Parathyroid adenoma (tissue), 2 donors: ENCODE measurements around the gene SH2D3A.
"Not testable (repeated sequence)": the region's sequence is repeated elsewhere in the genome, so short reads cannot be mapped to it uniquely, and the experiment has no call there.

ENCODE experiments used
- H2AFZ ChIP-seq: fragments of 300-600 bp; sonication (generic); one replicate; pipeline ENCODE4 v1.7.0; 2017; ENCODE audit warnings: antibody characterized with exemption, mild to moderate bottlenecking
- H3K27ac ChIP-seq: fragments of 300-600 bp; sonication (generic); one replicate; pipeline ENCODE4 v1.7.0; 2017
- H3K27me3 ChIP-seq: fragments of 300-600 bp; sonication (generic); one replicate; pipeline ENCODE4 v1.7.0; 2017; ENCODE audit warnings: low read length; ENCODE audit not compliant: control insufficient read depth, insufficient read depth
- H3K36me3 ChIP-seq: fragments of 300-600 bp; sonication (generic); one replicate; pipeline ENCODE4 v1.7.0; 2017; ENCODE audit warnings: low read length; ENCODE audit not compliant: control insufficient read depth, insufficient read depth
- H3K4me1 ChIP-seq: fragments of 300-600 bp; sonication (generic); one replicate; pipeline ENCODE4 v1.7.0; 2017; ENCODE audit warnings: control low read depth
- H3K4me2 ChIP-seq: fragments of 300-600 bp; sonication (generic); one replicate; pipeline ENCODE4 v1.7.0; 2017; ENCODE audit warnings: low read length
- H3K4me3 ChIP-seq: fragments of 300-600 bp; sonication (generic); one replicate; pipeline ENCODE4 v1.7.0; 2017; ENCODE audit warnings: low read depth, low read length
- H3K79me2 ChIP-seq: fragments of 300-600 bp; sonication (generic); one replicate; pipeline ENCODE4 v1.7.0; 2017; ENCODE audit warnings: control low read depth
- H3K9ac ChIP-seq: fragments of 300-600 bp; sonication (generic); one replicate; pipeline ENCODE4 v1.7.0; 2017; ENCODE audit warnings: mild to moderate bottlenecking
- H3K9me3 ChIP-seq: fragments of 300-600 bp; sonication (generic); one replicate; pipeline ENCODE4 v1.7.0; 2017; ENCODE audit warnings: low read length; ENCODE audit not compliant: control insufficient read depth
- TF ChIP-seq, protein P1 (sequence below): fragments of 300-600 bp; sonication (generic); IDR thresholded peaks from one replicate; pipeline ENCODE4 v1.7.0; 2017; ENCODE audit warnings: antibody characterized with exemption, mild to moderate bottlenecking
- donor health status: primary hyperparathyroidism.

SH2D3A gene

DNA sequence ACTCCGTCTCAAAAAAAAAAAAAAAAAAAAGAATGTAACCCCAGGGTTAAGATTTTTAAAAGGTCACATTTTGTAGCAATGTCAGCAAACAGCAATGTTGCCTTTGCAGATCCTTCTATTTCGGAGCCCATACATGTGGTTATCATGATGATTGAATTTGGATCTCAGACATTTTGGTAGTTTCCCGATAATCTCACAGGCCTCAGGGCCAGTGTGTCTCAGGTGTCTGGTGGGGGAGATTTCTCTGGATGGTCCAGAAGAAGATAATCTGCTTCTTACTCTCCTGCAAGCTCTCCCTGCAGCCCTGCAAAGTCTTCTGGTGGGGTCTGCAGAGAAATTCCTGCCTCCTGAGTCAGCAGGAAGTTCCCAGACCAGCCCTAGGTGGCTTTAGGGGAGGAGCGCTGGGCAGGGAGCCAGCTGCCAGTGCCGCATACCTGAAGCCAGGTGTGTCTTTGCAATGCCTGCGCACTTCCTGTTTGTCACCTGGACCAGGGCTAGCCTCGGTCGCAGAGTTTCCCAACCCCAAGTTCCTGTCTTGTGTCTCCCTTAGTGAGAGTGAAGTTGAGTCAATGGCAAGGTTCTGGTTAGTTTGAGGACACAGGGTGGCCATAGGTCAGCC is 1.4 kb downstream of the SH2D3A start:
- no peaks in the 10 kb centered on the region for H3K9me3 ChIP-seq
- H3K4me2 ChIP-seq = peak overlapping the region; percentile 97
- H2AFZ ChIP-seq = peak overlapping the region; percentile 85
- TF ChIP-seq, protein P1, sequence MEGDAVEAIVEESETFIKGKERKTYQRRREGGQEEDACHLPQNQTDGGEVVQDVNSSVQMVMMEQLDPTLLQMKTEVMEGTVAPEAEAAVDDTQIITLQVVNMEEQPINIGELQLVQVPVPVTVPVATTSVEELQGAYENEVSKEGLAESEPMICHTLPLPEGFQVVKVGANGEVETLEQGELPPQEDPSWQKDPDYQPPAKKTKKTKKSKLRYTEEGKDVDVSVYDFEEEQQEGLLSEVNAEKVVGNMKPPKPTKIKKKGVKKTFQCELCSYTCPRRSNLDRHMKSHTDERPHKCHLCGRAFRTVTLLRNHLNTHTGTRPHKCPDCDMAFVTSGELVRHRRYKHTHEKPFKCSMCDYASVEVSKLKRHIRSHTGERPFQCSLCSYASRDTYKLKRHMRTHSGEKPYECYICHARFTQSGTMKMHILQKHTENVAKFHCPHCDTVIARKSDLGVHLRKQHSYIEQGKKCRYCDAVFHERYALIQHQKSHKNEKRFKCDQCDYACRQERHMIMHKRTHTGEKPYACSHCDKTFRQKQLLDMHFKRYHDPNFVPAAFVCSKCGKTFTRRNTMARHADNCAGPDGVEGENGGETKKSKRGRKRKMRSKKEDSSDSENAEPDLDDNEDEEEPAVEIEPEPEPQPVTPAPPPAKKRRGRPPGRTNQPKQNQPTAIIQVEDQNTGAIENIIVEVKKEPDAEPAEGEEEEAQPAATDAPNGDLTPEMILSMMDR = no peak
- H3K9ac ChIP-seq = no peak overlapping the region
- peaks cover 19% of the 10 kb centered on the region for H3K4me1 ChIP-seq
- H3K4me3 ChIP-seq = peak overlapping the region; percentile 89
- H3K27ac ChIP-seq = peak overlapping the region; percentile 80
- H3K36me3 ChIP-seq = no peaks in the 10 kb centered on the region
- H3K27me3 ChIP-seq = no peaks in the 10 kb centered on the region
- H3K79me2 ChIP-seq = no peaks in the 10 kb centered on the region

DNA sequence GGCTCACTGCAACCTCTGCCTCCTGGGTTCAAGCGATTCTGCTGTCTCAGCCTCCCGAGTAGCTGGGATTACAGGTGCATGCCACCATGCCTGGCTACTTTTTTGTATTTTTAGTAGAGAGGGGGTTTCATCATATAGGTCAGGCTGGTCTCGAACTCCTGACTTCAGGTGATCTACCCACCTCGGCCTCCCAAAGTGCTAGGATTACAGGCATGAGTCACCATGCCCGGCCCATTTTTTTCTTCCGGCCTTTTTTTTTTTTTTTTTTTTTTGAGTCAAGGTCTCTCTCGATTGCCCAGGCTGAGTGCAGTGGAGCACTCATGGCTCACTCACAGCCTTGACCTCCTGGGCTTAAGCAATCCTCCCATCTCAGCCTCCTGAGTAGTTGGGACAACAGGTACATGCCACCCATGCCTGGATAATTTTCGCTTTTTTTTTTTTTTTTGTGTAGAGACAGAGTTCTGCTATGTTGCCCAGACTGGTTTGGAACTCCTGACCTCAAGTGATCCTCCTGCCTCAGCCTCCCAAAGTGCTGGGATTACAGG is 4.9 kb downstream of the SH2D3A start:
- H3K27me3 ChIP-seq, H3K9ac ChIP-seq, H3K27ac ChIP-seq, H3K9me3 ChIP-seq, H2AFZ ChIP-seq, H3K36me3 ChIP-seq, H3K4me2 ChIP-seq, H3K79me2 ChIP-seq, H3K4me3 ChIP-seq: not testable (repeated sequence)
- peaks cover 17% of the 10 kb centered on the region for H3K4me1 ChIP-seq

DNA sequence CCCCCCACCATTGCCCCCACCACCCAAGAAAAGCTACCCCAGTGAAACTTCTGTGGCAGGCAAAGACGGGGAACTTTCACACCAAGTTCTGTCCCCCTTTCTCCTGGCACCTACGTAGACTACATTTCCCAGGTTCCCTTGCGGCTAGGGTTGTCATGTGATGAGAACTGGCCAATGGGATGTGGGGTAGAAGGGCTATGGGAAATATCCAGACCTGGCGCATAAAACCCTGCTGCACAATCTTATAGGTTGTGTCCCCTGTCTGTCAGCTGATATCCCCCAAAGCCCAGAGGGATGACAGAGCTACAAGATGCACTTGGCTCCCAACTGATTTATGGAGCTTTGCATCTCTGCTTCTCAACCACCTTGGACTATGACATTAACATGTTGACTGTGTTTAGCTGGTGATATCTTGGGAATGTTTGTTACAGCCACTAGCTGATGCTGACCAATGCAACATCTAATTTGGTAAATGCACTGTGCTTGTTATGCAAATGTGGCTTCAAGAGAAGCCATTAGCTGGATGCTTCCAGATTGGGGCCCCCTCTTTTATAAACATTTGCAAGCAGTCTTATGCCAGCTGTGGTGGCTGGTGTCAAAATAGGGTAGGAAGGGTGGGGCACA is 6.1 kb downstream of the SH2D3A start:
- Histone ChIP-seq H3K4me2 (no peak overlapping the region), H3K4me1 (peaks cover 10% of the 10 kb centered on the region), H3K4me3 (no peak overlapping the region), H3K36me3 (no peaks in the 10 kb centered on the region), H2AFZ (no peak overlapping the region), H3K27ac (no peak overlapping the region), H3K9me3 (no peaks in the 10 kb centered on the region), H3K9ac (no peak overlapping the region), H3K79me2 (no peaks in the 10 kb centered on the region), H3K27me3 (no peaks in the 10 kb centered on the region)
- TF ChIP-seq, protein P1 = no peak

DNA sequence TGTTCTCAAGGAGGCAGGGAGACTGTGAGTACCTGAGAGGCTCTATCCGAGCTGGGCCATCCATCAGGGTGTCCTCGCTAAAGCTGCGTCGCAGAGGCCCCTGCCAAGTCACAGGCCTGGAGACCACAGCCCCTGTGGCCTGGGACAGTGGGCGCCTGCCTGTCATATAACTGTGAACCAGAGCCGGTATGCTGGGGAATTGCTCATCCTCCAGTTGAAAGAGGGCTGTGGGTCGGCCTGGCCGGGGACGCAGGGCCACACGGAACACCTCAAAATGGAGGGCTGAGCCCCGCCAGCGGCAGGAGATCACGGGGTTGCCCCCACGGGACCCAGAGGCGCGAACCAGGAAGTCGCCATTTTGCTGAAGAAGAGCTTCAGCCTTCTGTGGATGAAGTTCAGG is 6.6 kb downstream of the SH2D3A start:
- Histone ChIP-seq H3K4me3 (no peak overlapping the region), H3K27me3 (no peaks in the 10 kb centered on the region), H3K4me1 (peaks cover 4% of the 10 kb centered on the region), H3K36me3 (no peaks in the 10 kb centered on the region), H2AFZ (no peak overlapping the region), H3K79me2 (no peaks in the 10 kb centered on the region), H3K9ac (no peak overlapping the region), H3K4me2 (no peak overlapping the region), H3K27ac (no peak overlapping the region), H3K9me3 (no peaks in the 10 kb centered on the region)
- TF ChIP-seq, protein P1 = no peak

DNA sequence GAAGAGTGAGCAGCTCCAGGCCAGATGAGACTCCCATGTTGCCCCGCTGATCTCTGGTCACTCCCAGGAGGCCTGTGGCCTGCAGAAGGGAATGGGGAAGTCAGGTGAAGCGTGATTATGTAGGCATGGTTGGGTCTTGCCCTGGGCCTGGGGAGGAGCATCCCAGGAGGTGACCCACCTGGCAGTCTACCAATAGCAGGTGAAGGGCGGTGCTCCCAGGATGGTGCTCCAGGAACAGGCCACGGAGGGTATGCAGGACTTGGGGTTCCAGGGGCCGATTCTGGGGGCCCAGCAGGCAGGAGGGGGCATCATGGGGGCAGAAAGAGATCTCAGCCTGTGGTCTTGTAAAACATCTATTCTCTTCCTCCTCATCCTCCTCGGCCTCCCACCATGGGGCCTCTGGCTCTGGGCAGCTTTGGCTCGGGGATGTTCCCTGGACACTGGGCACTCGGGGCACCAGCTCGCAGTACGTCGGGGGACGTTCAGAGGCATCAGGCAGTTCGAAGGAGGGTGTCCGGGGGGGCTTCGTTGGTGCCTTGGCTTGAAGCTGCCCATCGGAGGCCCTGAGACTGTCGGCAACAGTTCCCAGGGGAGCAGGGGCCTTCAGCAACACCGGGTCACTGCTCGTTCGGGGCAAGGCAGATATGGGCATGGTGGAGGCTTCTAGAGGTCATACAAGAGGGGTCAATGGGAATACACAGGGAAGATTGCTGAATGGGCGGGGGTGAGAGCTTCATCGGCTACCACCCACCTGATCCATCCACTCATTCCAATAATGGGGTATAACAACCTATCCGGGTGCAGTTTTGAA is 12.4 kb downstream of the SH2D3A start:
- no peak overlapping the region for H3K9ac ChIP-seq
- no peaks in the 10 kb centered on the region for H3K9me3 ChIP-seq
- no peaks in the 10 kb centered on the region for H3K27me3 ChIP-seq
- H3K79me2 ChIP-seq = no peaks in the 10 kb centered on the region
- H3K4me2 ChIP-seq = no peak overlapping the region
- no peaks in the 10 kb centered on the region for H3K36me3 ChIP-seq
- H3K4me3 ChIP-seq = no peak overlapping the region
- H2AFZ ChIP-seq = no peak overlapping the region
- TF ChIP-seq, protein P1 = no peak
- H3K27ac ChIP-seq = no peak overlapping the region
- no peaks in the 10 kb centered on the region for H3K4me1 ChIP-seq
